ENCODE data around the gene PCLAF. TPM values are rescaled to one million over a fixed set of nuclear protein-coding genes. Genes with fewer than 3 reads are reported as not detected.

Gene PCLAF
- 0.42 and 0.46 TPM in 2 replicates for total RNA-seq
- total RNA-seq (2013), result 2.8 TPM
- polyA plus RNA-seq, result 0.82 and 0.92 TPM in 2 replicates
- 1.7 and 3.9 TPM in 2 replicates for polyA minus RNA-seq

DNA sequence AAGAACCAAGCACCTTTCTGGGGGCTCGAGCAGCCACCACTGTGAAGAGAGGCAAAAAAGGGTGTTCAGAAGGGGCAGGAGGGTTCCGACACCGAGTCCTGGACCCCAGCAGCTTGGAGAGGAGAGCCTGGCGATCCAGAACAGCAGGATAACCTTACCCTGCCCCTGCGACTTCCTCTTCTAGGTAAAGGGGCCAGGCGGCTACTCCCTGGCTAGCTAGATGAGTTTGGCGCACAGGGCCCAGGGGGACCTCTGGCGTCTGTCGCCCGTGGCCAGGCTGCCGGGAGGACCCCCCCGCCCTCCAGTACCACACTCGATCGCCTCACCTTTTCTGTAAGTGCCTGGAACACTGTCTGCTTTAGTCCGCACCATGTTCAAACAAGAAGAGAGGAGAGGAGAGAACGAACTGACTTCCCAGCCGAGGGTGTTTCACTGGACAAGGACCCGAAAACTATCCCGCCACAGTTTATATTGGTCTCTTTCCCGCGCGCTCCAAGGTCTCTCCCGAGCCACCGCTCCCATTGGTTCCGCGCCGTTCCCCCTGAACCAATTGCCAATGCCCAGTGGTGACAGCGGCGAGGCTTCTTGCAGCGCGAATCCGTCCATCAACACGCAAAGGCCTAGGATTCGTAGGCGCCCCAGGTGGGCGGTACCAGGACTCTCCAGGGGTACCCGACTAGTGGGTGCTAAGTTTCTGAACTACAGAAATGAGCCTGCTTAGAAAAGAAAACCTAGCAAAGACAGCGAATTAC is at the start of gene PCLAF:
PCLAF (minus strand) TSS at position 442 of the 752 bp plus-strand sequence; CDS start at position 372, 70 bp downstream.
- H3K27me3 ChIP-seq (replicated peaks in 1 of 4; ENCODE audit: control extremely low read depth in 1 of 4, control insufficient read depth in 3 of 4, insufficient read depth in 4 of 4, low read length in 3 of 4), result no peaks in the 10 kb centered on the region
- H4K20me1 ChIP-seq (ENCODE audit: control insufficient read depth, insufficient read depth, low read length, poor library complexity, severe bottlenecking), result no peaks in the 10 kb centered on the region
- peak within 1 kb of the TSS; percentile 89 for H3K4me2 ChIP-seq (replicated peaks; ENCODE audit: low read depth, low read length, poor library complexity, severe bottlenecking)
- H3K27ac ChIP-seq (ENCODE audit: low read length in 2 of 2), result peak within 1 kb of the TSS in 1 of 2 donors; percentile 14
- Mint-ChIP-seq H3K4me1 (peaks cover 16% of the 10 kb centered on the region), H3K27me3 (no peaks in the 10 kb centered on the region), H3K27ac (peak within 1 kb of the TSS; percentile 84), H3K9me3 (ENCODE audit: insufficient read depth) (no peaks in the 10 kb centered on the region), H3K4me3 (peak within 1 kb of the TSS; percentile 98)
- POLR2A ChIA-PET, result interaction anchor here (0.6 kb wide), 1 partner anchor 311 kb away, joined by 6 read pairs; no protein-coding TSS in a partner anchor
- TF ChIP-seq CTCF (IDR thresholded peaks at IDR 0.05) (no peak), EZH2 (IDR thresholded peaks at IDR 0.05; ENCODE audit: borderline replicate concordance, insufficient read depth, low read depth, low read length, poor library complexity, severe bottlenecking) (no peak)
- peak within 1 kb of the TSS; percentile 53 to 74 (median 69) for H3K4me3 ChIP-seq (ENCODE audit: control extremely low read depth in 1 of 5, extremely low read depth in 1 of 5, insufficient read depth in 1 of 5, low read depth in 2 of 5, low read length in 4 of 5)
- peak within 1 kb of the TSS; percentile 78 for H3K9ac ChIP-seq (ENCODE audit: low read length)
- ATAC-seq (ENCODE audit: low read depth), result peak; percentile 100
- DNase-seq, result peak; percentile 90
- 1% methylated on average over 28 of the region's 38 CpGs for WGBS (ENCODE audit: insufficient coverage)
- no peaks in the 10 kb centered on the region for H3K9me3 ChIP-seq (ENCODE audit: control extremely low read depth in 1 of 3, control insufficient read depth in 2 of 3, insufficient read depth in 1 of 3, low read length in 2 of 3)
- intact Hi-C loops (cut with micrococcal nuclease), result loop anchor here (1.0 to 10.0 kb wide), 2 partner anchors 25 to 1256 kb away; partner anchors contain the start of genes CSNK1G1 and LACTB
- H3K36me3 ChIP-seq (replicated peaks in 1 of 2; ENCODE audit: control extremely low read depth in 1 of 2, control insufficient read depth in 1 of 2, extremely low read depth in 1 of 2, insufficient read depth in 2 of 2, low read length in 1 of 2), result no peaks in the 10 kb centered on the region
- CTCF ChIA-PET, result no interaction called here
- peaks cover 7 to 10% of the 10 kb centered on the region in 2 donors for H3K4me1 ChIP-seq (ENCODE audit: control insufficient read depth in 2 of 2, insufficient read depth in 2 of 2, low read length in 2 of 2)
- peak within 1 kb of the TSS; percentile 90 for H2AFZ ChIP-seq (ENCODE audit: insufficient read depth, low read depth, low read length, poor library complexity, severe bottlenecking)
- H3K79me2 ChIP-seq (ENCODE audit: control insufficient read depth, insufficient read depth, low read length), result peaks cover 4% of the 10 kb centered on the region

Measured in B cell (primary cell).